ENCODE measurements around the gene PPP1R13B.

DNA sequence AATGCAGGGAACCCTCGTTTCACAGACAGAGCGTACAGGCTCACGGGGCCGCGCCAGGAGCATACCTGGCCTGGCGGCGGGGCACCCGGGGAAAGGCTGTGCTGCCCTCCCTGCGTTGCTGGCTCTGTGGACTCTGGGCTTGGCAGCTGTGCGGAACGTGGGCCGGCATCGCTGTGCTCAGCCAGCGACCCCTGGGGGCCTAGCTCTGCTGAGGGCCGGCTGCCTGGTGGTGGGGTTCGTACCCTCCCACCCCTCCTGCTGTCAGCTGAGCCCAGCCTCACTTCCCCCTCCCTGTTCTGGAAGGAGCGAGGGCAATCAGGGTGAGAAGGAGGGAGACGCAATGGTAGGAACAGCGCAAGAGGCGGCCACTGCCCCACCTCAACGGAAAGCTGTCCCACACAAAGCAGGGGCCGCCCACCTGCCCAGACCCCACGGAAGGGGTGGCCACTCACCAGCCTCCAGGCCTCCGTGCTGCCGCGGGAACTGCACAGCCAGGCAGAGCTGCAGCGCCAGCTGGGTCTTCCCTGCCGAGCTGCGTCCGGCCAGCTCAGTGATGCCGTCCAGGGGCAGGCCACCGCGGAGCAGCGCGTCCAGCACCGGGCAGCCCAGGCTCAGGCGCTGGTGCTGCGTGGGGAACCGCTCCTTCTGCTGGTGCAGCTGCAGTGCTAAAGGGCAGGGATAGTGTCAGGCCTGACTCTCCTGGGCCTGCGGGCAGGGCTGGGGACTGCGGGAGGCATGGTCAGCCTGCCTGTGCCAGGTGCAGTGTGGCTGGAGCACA is 140.6 kb downstream of the PPP1R13B start:
- no peak for TF ChIP-seq CTCF (IDR thresholded peaks at IDR 0.05)
- TF ChIP-seq POLR2AphosphoS5 (IDR thresholded peaks at IDR 0.05), result no peak
- TF ChIP-seq POLR2A (IDR thresholded peaks at IDR 0.05), result no peak

All from breast epithelium (tissue), 3 donors.